Uterus (tissue), 4 donors: ENCODE results near the gene PRKCSH. TPM values are rescaled to one million over a fixed set of nuclear protein-coding genes. Genes with fewer than 3 reads are reported as not detected.

Experiments used
- DNase-seq, 2 donors: peaks; one replicate each; pipeline ENCODE4 v3.0.0-alpha.2; 2019 to 2020
- H3K27ac ChIP-seq, 2 donors: fragments of 200-600 bp; sonication (generic); 1 replicate in 1 of 2; 2 replicates in 1 of 2; pipeline ENCODE4 v1.5.1; 2016 to 2018
- H3K27me3 ChIP-seq, 2 donors: fragments of 200-600 bp; sonication (generic); one replicate each; pipeline ENCODE4 v1.5.1; 2018 to 2019; ENCODE audit warnings: control low read depth in 1 of 2
- H3K36me3 ChIP-seq, 2 donors: fragments of 200-600 bp; sonication (generic); one replicate each; pipeline ENCODE4 v1.5.1; 2019; ENCODE audit warnings: control low read depth in 1 of 2
- H3K4me1 ChIP-seq, 2 donors: fragments of 200-600 bp; sonication (generic); one replicate each; pipeline ENCODE4 v1.5.1; 2018 to 2019; ENCODE audit warnings: control low read depth in 1 of 2
- H3K4me3 ChIP-seq, 2 donors: fragments of 200-600 bp; sonication (generic); 1 replicate in 1 of 2; 2 replicates in 1 of 2; pipeline ENCODE4 v1.5.1; 2018 to 2019; ENCODE audit warnings: mild to moderate bottlenecking in 1 of 2
- H3K9me3 ChIP-seq, 2 donors: fragments of 200-600 bp; sonication (generic); one replicate each; pipeline ENCODE4 v1.5.1; 2019; ENCODE audit warnings: control low read depth in 1 of 2
- POLR2A ChIP-seq, 2 donors: fragments of 450-650 bp; IDR thresholded peaks; one replicate each; pipeline ENCODE4 v1.6.1; 2016; ENCODE audit warnings: antibody characterized with exemption in 2 of 2, mild to moderate bottlenecking in 1 of 2, moderate library complexity in 1 of 2
- intact Hi-C: fragments of 100-400 bp; cut with DNase I; formaldehyde crosslinking; loops from one replicate; pipeline ENCODE4 v1.15.1; 2023; ENCODE audit warnings: low total_unique reads
- total RNA-seq, 4 donors: library from RNA; depleted of rRNA in 3 of 4; stranded (reverse); fragments of >200 nt in 3 of 4; gene quantifications; one replicate each; pipeline versions ENCODE4 v1.1.0 to v1.2.4, GENCODE V29; 2014 to 2023
- TF ChIP-seq, protein P1 (sequence below), 4 experiments: fragments of 200-600 bp in 2 of 4; fragments of 450-650 bp in 2 of 4; sonication (generic) in 2 of 4; IDR thresholded peaks; one replicate each; pipeline ENCODE4 v1.5.1; 2016 to 2019; ENCODE audit warnings: antibody characterized with exemption in 4 of 4, mild to moderate bottlenecking in 2 of 4, moderate library complexity in 1 of 4
- donor health status: DM: yes; HTN: yes; CAD: no.

Gene PRKCSH
- total RNA-seq, 4 donors from 2014 or later: 65.3 to 228 (median 155) TPM

DNA sequence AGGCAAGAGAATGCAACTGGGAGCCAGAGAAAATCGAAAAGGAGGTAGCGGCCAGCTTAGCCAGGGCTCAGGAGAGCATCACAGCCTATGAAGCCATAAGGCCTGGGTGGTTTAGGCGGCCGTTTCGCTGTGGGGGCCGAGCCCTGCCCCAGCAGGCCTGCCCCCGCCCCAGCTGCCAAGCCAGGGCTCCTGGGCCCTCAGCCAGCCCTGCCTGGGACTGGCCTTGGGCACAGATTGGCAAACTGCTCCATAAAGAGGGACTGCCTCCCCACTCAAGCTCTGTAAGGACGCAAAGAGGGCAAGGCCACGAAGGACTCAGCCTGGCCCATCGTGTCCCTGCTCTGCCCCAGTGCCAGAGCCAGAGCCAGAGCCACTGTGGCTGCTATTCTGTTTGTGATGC is 60.0 kb downstream of the PRKCSH start:
- intact Hi-C loops: no loop called here
- DNase-seq: no peak
- no peaks in the 10 kb centered on the region for H3K9me3 ChIP-seq
- no peak overlapping the region for H3K4me3 ChIP-seq
- H3K27me3 ChIP-seq: no peaks in the 10 kb centered on the region
- no peak overlapping the region for H3K27ac ChIP-seq
- no peaks in the 10 kb centered on the region for H3K4me1 ChIP-seq
- TF ChIP-seq, protein P1, sequence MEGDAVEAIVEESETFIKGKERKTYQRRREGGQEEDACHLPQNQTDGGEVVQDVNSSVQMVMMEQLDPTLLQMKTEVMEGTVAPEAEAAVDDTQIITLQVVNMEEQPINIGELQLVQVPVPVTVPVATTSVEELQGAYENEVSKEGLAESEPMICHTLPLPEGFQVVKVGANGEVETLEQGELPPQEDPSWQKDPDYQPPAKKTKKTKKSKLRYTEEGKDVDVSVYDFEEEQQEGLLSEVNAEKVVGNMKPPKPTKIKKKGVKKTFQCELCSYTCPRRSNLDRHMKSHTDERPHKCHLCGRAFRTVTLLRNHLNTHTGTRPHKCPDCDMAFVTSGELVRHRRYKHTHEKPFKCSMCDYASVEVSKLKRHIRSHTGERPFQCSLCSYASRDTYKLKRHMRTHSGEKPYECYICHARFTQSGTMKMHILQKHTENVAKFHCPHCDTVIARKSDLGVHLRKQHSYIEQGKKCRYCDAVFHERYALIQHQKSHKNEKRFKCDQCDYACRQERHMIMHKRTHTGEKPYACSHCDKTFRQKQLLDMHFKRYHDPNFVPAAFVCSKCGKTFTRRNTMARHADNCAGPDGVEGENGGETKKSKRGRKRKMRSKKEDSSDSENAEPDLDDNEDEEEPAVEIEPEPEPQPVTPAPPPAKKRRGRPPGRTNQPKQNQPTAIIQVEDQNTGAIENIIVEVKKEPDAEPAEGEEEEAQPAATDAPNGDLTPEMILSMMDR (IDR thresholded peaks at IDR 0.05): no peak
- TF ChIP-seq POLR2A (IDR thresholded peaks at IDR 0.05): no peak
- no peaks in the 10 kb centered on the region for H3K36me3 ChIP-seq

DNA sequence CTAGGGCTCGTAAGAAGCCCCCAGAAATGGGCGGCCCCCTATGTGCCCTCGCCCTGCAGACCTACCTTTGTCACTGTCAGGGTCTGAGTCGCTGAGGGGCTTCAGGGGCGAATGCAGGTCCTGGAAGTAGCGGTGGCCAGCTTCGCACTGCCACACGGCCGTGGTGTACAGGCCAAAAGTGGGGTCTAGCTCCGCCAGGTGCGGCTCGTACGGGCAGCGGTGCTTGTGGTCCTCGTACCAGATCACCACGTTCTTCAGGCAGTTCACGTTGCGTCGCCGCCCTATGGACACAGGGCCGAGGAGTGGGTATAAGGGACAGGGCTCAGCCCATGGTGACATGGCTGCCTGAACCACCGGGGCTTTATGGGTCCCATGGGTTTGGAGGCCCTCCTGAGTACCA is 60.5 kb downstream of the PRKCSH start:
- H3K4me1 ChIP-seq: no peaks in the 10 kb centered on the region
- intact Hi-C loops: no loop called here

DNA sequence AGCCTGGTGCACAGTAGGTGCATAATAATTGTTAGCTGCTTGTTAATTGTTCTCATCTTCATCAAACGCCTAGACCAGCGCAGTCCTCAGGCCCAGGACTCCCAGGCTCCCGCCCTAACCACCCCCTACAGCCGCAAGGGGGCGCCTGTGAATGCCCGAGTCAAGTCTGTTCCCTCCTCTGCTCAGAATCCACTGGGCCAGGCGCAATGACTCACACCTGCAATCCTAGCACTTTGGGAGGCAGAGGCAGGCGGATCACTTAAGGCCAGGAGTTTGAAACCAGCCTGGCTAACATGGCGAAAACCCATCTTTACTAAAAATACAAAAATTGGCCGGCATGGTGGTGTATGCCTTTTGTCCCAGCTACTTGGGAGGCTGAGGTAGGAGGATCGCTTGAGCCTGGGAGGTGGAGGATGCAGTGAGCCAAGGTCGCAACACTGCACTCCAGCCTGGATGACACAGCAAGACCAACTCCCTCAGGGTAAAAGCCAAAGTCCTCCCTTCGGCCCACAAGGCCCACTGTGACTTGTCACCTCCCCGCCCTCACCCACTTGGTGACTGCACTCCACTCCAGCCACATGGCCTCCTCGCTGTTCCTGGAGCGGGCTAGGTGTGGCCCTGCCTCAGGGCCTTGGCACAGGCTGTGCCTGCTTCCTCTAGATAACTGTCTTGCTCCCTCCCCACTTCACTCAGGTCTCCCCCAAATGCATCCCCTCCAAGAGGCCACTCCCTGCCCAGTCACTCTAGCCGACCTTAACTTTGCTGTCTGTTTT is 61.1 kb downstream of the PRKCSH start:
- TF ChIP-seq POLR2A (IDR thresholded peaks at IDR 0.05): no peak
- TF ChIP-seq, protein P1 (IDR thresholded peaks at IDR 0.05): peak; percentile 41 to 57 (median 52)
- intact Hi-C loops: no loop called here
- no peaks in the 10 kb centered on the region for H3K27me3 ChIP-seq
- no peaks in the 10 kb centered on the region for H3K9me3 ChIP-seq
- H3K4me1 ChIP-seq: no peaks in the 10 kb centered on the region
- no peak overlapping the region for H3K27ac ChIP-seq
- H3K36me3 ChIP-seq: no peaks in the 10 kb centered on the region
- H3K4me3 ChIP-seq: no peak overlapping the region
- DNase-seq: peak; percentile 64 to 70

More for the DNA sequence above, 60.5 kb downstream of the PRKCSH start:
- no peak overlapping the region for H3K27ac ChIP-seq
- no peak overlapping the region for H3K4me3 ChIP-seq
- H3K36me3 ChIP-seq: no peaks in the 10 kb centered on the region
- no peaks in the 10 kb centered on the region for H3K27me3 ChIP-seq
- DNase-seq: no peak
- no peaks in the 10 kb centered on the region for H3K9me3 ChIP-seq
- TF ChIP-seq, protein P1 (IDR thresholded peaks at IDR 0.05): no peak
- TF ChIP-seq POLR2A (IDR thresholded peaks at IDR 0.05): no peak

DNA sequence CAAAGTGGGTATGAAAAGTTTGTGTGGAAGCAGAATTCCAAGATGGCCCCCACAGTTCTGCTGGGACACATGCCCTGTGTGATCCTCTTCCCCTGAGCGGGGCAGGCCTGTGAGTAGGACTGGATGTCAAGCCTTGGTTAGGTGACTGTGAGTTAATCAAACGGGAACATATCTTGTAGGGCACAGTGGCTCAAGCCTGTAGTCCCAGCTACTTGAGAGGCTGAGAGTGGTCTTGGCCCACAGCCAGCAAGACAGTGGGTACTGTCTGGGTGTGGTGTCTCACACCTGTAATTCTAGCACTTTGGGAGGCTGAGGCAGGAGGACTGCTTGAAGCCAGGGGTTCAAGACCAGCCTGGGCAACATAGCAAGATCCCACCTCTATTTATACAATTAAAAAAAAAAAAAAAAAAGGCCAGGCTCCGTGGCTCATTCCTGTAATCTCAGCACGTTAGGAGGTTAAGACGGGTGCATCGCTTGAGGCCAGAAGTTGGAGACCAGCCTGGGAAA is 63.8 kb downstream of the PRKCSH start:
- Histone ChIP-seq H3K27me3 (no peaks in the 10 kb centered on the region), H3K4me1 (no peaks in the 10 kb centered on the region), H3K27ac (no peak overlapping the region), H3K4me3 (no peak overlapping the region), H3K9me3 (no peaks in the 10 kb centered on the region), H3K36me3 (no peaks in the 10 kb centered on the region)
- intact Hi-C loops: no loop called here
- TF ChIP-seq POLR2A (IDR thresholded peaks at IDR 0.05): no peak
- TF ChIP-seq, protein P1 (IDR thresholded peaks at IDR 0.05): no peak
- DNase-seq: no peak

DNA sequence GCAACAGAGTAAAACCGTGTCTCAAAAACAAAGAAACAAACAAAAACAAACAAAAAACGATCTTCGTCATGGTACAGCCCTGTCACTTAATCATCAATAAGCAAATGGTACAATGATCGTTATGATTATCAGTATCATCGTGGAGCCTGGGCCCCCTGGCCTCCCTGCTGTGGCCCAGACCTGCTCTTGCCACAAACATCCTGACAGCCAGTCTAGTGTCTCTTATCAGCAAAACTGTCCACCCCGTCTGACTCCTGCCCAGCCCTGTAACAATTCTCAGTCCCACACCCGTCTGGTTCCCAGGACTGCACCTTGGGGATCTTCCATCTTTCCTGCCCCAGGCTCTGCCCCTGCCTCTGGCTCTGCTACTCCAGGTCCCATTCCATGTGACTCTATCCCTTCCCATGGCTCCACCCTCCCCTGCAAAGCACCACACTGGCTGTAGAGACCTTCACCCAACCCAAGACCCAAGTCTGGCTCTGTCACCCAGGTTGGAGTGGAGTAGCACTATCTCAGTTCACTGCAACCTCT is 64.5 kb downstream of the PRKCSH start:
- Histone ChIP-seq H3K4me3 (no peak overlapping the region), H3K9me3 (no peaks in the 10 kb centered on the region), H3K27ac (no peak overlapping the region), H3K27me3 (no peaks in the 10 kb centered on the region), H3K4me1 (no peaks in the 10 kb centered on the region), H3K36me3 (no peaks in the 10 kb centered on the region)
- no peak for DNase-seq
- intact Hi-C loops: loop anchor here (10.0 kb wide), 1 partner anchor 205 kb away; the partner anchor contains the start of gene TSPAN16
- TF ChIP-seq POLR2A (IDR thresholded peaks at IDR 0.05): no peak
- TF ChIP-seq, protein P1 (IDR thresholded peaks at IDR 0.05): no peak
